ENCODE results near the gene CHRNE. TPM values are rescaled to one million over a fixed set of nuclear protein-coding genes. Genes with fewer than 3 reads are reported as not detected.

Gene CHRNE
- total and polyA plus RNA-seq, 2 of the 13 experiments (the other 11 are each of a cell fraction or from before 2014, with no cell fraction given): 0.53 to 0.59 TPM

DNA sequence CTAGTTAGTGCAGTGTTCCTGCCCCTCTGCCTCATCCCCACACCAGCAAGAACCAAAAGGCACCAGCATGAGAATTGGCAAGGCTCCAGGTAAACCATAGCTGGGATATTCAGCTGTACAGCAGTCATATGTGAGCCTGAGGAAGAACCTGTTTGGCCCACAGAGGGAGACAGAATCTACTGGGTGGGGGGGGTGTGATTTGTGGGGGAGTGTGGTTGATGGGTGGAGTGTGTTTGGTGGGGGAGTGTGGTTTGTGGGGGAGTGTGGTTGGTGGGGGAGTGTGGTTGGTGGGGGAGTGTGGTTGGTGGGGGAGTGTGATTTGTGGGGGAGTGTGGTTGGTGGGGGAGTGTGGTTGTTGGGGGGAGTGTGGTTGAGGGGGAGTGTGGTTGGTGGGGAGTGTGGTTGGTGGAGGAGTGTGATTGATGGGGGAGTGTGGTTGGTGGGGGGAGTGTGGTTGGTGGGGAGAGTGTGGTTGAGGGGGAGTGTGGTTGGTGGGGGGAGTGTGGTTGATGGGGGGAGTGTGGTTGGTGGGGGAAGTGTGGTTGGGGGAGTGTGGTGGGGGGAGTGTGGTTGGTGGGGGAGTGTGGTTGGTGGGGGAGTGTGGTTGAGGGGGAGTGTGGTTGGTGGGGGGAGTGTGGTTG lies 50.2 kb downstream of the CHRNE start (continued):
- TF ChIP-seq, protein P1, sequence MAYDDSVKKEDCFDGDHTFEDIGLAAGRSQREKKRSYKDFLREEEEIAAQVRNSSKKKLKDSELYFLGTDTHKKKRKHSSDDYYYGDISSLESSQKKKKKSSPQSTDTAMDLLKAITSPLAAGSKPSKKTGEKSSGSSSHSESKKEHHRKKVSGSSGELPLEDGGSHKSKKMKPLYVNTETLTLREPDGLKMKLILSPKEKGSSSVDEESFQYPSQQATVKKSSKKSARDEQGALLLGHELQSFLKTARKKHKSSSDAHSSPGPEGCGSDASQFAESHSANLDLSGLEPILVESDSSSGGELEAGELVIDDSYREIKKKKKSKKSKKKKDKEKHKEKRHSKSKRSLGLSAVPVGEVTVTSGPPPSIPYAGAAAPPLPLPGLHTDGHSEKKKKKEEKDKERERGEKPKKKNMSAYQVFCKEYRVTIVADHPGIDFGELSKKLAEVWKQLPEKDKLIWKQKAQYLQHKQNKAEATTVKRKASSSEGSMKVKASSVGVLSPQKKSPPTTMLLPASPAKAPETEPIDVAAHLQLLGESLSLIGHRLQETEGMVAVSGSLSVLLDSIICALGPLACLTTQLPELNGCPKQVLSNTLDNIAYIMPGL (CRISPR knock-in tag; IDR thresholded peaks at IDR 0.05; ENCODE audit: borderline replicate concordance in 1 of 2, low read depth in 1 of 2): no peak
- TF ChIP-seq ZNF562 (CRISPR knock-in tag; IDR thresholded peaks at IDR 0.05; ENCODE audit: borderline replicate concordance) (no peak), HOXA3 (CRISPR knock-in tag; IDR thresholded peaks at IDR 0.05) (no peak), MED13 (CRISPR knock-in tag; IDR thresholded peaks at IDR 0.05) (no peak), ZNF234 (CRISPR knock-in tag; conservative IDR thresholded peaks at IDR 0.05) (no peak), FOXK1 (CRISPR knock-in tag; IDR thresholded peaks at IDR 0.05; ENCODE audit: borderline replicate concordance, low read depth) (no peak), KDM2A (CRISPR knock-in tag; IDR thresholded peaks at IDR 0.05; ENCODE audit: borderline replicate concordance, low read depth) (no peak), MBNL3 (CRISPR knock-in tag; conservative IDR thresholded peaks at IDR 0.05) (no peak)
- TF ChIP-seq, protein P2, sequence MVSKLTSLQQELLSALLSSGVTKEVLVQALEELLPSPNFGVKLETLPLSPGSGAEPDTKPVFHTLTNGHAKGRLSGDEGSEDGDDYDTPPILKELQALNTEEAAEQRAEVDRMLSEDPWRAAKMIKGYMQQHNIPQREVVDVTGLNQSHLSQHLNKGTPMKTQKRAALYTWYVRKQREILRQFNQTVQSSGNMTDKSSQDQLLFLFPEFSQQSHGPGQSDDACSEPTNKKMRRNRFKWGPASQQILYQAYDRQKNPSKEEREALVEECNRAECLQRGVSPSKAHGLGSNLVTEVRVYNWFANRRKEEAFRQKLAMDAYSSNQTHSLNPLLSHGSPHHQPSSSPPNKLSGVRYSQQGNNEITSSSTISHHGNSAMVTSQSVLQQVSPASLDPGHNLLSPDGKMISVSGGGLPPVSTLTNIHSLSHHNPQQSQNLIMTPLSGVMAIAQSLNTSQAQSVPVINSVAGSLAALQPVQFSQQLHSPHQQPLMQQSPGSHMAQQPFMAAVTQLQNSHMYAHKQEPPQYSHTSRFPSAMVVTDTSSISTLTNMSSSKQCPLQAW (CRISPR knock-in tag; IDR thresholded peaks at IDR 0.05): no peak
- TF ChIP-seq, protein P3, sequence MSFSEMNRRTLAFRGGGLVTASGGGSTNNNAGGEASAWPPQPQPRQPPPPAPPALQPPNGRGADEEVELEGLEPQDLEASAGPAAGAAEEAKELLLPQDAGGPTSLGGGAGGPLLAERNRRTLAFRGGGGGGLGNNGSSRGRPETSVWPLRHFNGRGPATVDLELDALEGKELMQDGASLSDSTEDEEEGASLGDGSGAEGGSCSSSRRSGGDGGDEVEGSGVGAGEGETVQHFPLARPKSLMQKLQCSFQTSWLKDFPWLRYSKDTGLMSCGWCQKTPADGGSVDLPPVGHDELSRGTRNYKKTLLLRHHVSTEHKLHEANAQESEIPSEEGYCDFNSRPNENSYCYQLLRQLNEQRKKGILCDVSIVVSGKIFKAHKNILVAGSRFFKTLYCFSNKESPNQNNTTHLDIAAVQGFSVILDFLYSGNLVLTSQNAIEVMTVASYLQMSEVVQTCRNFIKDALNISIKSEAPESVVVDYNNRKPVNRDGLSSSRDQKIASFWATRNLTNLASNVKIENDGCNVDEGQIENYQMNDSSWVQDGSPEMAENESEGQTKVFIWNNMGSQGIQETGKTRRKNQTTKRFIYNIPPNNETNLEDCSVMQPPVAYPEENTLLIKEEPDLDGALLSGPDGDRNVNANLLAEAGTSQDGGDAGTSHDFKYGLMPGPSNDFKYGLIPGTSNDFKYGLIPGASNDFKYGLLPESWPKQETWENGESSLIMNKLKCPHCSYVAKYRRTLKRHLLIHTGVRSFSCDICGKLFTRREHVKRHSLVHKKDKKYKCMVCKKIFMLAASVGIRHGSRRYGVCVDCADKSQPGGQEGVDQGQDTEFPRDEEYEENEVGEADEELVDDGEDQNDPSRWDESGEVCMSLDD (CRISPR knock-in tag; IDR thresholded peaks at IDR 0.05; ENCODE audit: borderline replicate concordance): no peak
- TF ChIP-seq, protein P4, sequence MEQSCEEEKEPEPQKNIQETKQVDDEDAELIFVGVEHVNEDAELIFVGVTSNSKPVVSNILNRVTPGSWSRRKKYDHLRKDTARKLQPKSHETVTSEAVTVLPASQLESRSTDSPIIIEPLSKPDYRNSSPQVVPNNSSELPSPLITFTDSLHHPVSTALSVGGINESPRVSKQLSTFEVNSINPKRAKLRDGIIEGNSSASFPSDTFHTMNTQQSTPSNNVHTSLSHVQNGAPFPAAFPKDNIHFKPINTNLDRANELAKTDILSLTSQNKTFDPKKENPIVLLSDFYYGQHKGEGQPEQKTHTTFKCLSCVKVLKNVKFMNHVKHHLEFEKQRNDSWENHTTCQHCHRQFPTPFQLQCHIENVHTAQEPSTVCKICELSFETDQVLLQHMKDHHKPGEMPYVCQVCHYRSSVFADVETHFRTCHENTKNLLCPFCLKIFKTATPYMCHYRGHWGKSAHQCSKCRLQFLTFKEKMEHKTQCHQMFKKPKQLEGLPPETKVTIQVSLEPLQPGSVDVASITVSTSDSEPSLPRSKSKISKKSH (CRISPR knock-in tag; IDR thresholded peaks at IDR 0.05; ENCODE audit: borderline replicate concordance): no peak
